H1 (cell line): ENCODE measurements around the gene CHD9.
A peak's percentile ranks its signal among the peaks of the same experiment; 100 is the strongest.

ENCODE experiments used
- MAFK ChIP-seq: IDR thresholded peaks from 2 replicates; pipeline ENCODE4 v1.6.1; 2012; ENCODE audit warnings: low read depth, mild to moderate bottlenecking, improper control_type of control experiment, low read length
- NRF1 ChIP-seq: IDR thresholded peaks from 2 replicates; pipeline ENCODE4 v1.6.1; 2011; ENCODE audit warnings: mild to moderate bottlenecking, low read depth, low read length, improper control_type of control experiment

DNA sequence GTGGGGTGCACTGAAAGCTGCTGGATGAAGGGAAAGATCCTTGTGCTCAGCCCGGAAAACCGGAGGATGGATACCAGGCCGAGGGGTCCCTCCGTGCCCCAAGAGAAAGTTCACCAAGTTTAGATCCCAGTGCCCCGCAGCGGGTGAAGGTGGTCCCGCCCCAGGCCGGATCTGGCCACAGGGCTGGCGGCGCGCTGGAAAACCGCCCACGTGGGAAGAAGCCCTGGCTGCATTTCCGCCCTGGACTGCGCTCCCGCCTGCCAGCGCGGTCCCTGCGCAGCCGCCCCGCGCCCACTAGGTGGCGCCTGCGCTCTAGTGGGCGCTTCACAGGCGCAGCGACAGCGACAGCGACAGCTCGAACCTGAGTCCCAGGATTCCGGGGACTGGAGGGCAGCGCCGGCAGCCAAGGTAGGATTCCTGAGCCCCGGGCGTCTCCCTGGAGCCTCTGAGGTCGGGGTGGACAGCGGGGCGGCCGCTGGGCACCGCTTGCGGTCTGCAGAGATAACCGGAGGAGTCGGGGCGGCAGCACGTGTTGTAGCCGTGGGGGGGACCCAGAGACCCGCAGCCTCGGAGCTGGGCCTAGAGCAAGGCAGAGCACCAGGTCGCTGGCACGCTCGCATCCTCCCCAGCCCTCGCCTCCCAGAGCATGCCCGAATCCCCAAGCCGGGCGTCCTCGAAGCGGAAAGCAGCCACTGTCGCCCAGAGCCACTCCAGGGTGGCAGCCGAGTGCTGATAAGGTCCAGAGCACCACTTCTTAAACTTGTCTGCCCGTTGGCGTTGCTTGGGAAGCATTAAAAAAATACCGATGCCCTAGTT lies at the start of gene CHD9:
- TF ChIP-seq MAFK, result no peak
- peak; percentile 28; the same call in 1 of the 2 replicates for TF ChIP-seq NRF1
